NCI-H2029 treated with DMSO at 0.1 percent for 48 hours (cell line): ENCODE data around the gene STARD8.
"Not testable (repeated sequence)": the region's sequence is repeated elsewhere in the genome, so short reads cannot be mapped to it uniquely, and the experiment has no call there.

Experiments used
- DNase-seq: peaks from one replicate; lab custom pipeline; 2025; lab: John Stamatoyannopoulos, UW

STARD8 gene

GRCh38 chrX:68719181-68719903 is 71.9 kb downstream of the STARD8 start:
- DNase-seq, result no peak

DNA sequence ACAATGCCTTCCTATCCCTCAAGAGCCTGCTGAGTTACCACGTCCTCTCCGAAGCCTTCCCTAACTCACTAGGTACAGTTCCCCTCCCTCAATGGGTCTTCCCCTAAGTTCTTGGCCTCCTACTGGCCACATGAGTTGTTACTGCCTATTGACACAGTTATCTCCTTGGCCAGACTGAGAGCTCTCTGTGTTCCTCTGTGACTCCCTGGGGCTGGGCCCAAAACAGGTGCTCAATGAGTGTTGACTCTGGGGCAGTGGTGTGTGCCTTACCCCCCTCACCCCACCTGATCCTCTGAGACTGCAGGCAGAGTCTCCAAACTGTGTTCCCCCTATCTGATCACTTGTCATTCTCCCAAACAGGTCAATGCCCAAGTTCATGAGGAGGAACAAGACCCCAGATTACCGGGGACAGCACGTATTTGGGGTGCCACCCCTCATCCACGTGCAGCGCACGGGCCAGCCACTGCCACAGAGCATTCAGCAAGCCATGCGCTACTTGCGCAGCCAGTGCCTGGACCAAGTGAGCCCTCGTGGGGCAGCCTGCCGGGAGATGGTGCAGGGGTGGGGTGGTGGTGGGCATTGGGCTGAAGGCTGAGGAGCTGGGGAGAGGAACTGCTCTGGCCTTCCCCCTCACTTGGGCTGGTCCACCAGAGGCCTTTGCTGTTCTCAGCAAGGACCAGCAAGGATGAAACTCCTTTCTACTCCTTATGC is 72.6 kb downstream of the STARD8 start:
- DNase-seq, result no peak

DNA sequence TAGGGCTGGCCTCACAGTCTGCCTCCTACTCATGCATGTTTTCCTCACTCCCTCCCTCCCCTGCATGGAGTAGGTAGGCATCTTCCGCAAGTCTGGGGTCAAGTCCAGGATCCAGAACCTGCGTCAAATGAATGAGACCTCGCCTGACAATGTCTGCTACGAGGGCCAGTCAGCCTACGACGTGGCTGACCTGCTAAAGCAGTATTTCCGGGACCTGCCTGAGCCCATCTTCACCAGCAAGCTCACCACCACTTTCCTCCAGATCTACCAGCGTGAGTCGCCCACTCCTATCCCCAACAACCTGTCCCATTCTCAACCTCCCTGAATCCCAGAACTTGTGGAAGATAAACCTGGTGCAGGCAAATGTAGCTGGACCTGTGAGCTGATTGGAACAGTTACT is 73.4 kb downstream of the STARD8 start:
- no peak for DNase-seq

DNA sequence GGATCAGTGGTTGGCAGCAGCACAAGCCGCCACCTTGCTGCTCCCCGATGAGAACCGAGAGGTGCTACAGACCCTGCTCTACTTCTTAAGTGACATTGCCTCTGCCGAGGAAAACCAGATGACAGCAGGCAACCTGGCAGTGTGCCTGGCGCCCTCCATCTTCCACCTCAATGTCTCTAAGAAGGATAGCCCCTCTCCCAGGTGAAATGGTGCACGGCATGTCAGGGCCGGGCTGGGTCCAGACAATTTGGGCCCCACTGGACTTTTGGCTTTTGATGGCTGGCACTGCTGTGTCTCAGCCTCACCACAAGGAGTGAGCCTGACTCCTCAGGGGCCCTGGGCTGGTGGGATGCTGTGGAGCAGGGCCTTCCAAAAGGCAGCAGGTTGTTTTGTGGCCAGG is 74.1 kb downstream of the STARD8 start:
- DNase-seq, result no peak

GRCh38 chrX:68721991-68722860 is 74.8 kb downstream of the STARD8 start:
- DNase-seq, result no peak

DNA sequence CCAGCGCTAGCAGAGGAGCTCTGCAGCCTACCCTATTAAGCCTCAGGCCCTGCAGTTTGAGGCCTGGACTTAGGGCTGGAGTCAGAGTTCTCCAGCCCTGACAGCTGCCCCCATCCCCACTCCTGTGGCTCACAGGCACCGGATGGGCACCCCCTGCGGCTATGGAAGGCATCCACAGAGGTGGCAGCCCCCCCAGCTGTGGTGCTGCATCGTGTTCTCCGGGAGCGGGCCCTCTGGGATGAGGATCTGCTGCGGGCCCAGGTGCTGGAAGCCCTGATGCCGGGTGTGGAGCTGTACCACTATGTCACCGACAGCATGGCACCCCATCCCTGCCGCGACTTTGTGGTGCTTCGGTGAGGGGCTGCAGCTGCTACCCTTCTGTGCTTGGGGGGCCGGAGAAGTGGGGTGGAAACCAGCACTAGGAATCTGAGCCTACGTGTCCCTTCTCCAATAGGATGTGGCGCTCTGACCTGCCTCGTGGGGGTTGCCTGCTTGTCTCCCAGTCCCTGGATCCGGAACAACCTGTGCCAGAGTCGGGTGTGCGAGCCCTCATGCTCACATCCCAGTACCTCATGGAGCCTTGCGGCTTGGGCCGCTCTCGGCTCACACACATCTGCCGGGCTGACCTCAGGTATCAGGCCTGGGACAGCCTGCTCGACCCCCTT is 76.2 kb downstream of the STARD8 start:
- no peak for DNase-seq

DNA sequence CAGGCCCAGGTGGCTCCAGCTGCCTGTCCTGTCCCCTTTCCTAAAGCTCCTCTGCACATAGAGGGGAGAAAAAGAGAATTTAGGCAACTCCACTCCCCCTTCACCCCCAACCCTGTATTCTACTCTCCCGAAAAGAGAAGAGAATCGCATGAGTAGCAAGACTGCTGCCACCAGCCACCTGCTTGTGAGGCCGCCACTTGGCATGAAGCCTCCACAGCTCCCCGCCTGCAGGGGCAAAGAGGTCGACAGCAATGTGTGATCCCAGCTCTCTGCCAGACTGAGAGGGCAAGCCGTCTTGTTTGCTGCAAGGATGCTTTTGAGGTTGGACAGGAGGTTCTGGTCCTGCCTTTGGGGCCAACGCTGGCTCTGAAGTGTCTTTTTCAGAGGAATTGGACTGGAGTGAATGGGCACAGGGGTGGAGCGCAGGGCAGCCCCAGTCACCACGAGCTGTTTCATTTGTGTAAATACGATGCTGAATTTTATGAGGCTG is 77.1 kb downstream of the STARD8 start:
- no peak for DNase-seq

DNA sequence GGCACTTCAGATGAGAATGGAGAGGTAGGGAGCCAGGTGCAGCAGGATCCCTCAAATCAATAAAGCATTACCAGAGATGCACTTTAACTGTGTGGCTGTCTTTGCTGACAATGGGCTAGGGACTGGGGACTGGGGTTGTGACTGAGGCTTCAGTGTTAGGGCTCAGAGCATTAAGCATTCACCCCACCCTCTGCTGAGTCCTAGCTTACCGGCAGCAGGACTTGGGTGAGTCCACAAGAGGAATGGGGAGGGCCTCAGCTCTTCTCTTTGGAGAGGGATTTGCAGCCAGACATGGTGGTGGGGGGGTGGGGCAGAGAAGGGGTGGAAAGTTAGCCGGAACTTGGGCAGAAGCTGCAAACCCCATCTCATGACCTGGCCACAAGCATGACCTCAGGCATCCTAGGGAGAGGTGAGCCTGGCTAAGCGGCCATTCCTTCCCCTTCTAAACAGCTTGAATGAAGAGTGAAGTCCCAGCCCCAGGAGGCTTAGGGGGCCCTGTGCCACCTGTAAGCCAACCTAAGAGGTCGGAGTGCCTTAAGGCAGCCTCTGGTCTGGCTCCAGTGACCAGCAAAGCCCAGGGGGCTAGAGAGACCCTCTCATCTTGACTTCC is 78.4 kb downstream of the STARD8 start:
- DNase-seq, result no peak

- DNase-seq, result no peak
Measured at GRCh38 chrX:68726366-68726765, 78.9 kb downstream of the STARD8 start.

DNA sequence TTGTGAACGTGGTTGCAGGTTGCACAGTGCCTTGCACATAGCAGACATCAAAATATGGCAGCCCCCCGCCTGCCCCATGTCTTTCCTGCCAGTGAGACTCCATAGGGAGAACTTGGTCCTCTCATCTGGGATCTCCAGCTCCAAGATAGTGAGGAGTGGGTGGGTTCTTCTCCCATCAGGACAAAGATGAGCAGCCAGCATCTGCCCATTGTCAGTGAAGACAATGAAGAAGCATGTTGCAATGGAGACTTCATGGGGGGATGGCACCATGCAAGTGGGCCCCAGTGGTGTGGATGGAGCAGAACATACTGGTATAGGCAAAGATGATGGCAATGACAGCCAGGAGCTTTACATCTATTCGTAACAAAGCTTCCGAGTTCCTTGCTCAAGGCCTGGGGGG is 80.2 kb downstream of the STARD8 start:
- no peak for DNase-seq

DNA sequence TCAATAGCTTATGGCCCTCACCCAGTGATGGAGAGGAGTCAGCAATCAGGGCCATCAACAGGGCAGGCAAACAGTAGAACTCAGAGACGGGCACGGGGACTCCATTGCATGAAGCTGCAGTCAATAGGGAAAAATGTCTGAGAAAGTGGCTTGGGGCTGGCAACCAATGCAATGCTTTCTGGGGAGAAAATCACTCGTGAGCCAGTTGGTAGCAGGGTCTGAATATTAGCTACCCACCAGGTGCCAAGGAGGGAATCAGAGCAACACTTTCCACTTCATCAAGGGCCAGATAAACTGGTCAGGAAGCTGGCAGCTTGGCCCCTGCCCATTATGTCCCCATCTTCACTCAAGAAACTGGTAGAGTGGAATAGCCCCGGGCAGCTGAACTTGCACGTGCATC is 80.7 kb downstream of the STARD8 start:
- no peak for DNase-seq

DNA sequence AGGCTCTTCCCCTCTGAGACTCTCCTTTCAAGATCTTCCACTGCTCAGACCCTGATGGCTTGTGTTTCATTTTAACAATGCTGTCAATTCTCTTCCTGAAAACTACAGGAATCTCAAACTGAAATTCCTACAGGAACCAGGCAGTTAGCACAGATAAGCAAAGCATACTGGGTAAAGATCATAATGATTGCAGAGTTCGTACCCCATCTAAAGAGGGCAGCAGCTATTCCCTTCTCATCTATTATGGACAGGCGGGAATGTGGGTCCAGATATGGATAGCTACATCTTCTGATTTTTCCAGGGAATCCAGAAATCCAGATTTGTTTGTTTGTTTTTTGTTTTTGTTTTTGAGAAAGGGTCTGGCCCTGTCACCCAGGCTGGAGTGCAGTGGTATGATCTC is 83.8 kb downstream of the STARD8 start:
- DNase-seq, result no peak

DNA sequence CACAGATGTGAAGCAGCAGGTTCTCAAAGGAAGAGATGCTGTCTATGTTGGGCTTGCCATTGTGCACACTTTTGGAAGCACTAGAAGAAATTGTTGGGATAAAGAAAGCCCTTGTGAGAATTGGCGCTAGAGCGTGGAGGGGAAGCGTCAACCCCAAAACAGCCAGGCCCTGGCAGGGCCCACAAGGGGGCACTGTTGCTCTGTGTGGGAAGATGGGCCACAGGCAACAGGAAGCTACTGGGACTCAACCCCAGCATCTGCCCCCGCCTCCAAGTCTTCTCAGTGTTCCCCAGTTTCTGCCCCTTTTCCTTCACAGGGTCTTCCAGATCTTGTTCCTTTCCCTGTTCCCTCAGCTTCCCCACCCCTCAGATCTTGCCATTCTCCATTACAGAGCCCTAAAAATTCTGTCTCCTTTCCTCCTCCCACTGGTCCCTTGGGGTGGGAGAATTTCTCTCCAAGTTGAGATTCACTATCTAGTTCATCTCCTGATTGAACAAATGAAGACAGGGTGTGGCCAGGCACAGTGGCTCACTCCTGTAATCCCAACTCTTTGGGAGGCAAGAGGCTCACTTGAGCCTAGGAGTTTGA is 85.5 kb downstream of the STARD8 start:
- DNase-seq, result peak; percentile 0

DNA sequence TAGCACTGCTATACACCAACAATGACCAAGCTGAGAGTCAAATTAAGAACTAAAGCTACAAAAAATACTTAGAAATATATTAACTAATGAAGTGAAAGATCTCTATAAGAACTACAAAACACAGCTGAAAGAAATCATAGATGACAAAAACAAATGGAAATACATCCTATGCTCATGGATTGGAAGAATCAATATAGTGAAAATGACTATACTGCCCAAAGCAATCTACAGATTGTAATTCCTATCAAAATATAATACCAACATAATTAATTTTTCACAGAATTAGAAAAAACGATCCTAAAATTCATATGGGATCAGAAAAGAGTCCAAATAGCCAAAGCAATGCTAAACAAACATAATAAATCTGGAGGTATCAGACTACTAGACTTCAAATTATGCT is 87.8 kb downstream of the STARD8 start:
- DNase-seq, result no peak

GRCh38 chrX:68741864-68742263 is 94.4 kb downstream of the STARD8 start:
- not testable (repeated sequence) for DNase-seq

- DNase-seq, result no peak
Measured at GRCh38 chrX:68743754-68744153, 96.3 kb downstream of the STARD8 start.

GRCh38 chrX:68746988-68747387 is 99.5 kb downstream of the STARD8 start:
- no peak for DNase-seq

DNA sequence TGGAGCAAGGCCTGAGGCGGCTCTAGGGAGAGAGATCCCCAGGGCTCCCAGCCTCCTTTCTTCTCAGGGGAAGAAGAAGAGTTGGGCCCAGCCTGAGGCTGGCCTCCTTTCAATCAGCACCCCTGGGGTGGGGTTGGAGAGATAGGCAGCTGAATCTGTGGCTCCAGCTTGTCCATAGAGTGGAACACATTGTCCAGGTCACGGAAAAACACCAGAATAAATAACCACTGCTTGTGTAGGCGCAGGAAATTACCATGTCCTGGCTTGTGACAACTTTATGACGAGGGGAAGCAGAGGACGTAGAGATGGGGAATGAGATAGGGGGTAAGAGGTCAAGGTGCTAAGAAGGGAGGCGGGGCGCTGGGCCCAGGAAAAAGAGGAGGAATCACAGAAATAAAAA is 100.6 kb downstream of the STARD8 start:
- no peak for DNase-seq

DNA sequence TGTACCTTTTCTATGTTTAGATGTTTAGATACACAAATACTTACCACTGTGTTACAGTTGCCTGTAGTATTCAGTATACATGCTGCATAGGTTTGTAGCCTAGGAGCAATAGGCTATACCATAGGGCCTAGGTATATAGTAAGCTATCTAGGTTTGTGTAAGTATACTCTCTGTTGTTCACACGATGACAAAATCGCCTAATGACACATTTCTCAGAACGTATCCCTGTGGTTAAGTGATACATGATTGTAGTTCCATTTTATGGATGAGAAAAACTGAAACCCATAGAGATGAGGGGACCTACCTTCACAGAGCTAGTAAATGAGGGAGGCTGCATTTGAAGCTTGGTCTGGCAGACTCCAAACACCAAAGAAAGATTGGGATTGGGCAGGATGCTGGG is 102.0 kb downstream of the STARD8 start:
- DNase-seq, result no peak

- DNase-seq, result no peak
Measured at GRCh38 chrX:68750316-68750715, 102.8 kb downstream of the STARD8 start.

DNA sequence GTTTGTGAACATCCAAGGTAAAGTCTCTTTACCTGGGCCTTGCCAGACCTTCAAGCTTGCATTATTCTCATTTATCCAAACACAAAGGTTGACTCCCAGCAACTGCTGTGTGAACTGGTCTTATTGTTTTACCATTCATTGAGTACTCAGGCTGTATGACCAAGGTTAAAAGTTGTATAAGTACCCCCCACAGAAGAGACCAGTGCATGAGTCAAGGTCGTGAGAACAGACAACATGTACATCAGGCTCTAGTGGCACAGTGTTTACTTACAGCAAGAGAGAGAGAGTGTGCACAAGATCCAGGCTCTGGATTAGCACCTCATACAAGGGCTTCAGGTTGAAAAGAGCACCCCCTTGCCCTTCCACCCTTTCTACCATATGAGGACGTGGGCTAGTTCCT is 103.9 kb downstream of the STARD8 start:
- DNase-seq, result no peak
